DOHH2 (cell line): Measurements from ENCODE around the gene EPB41L2.

Source experiments
- H3F3A ChIP-seq: fragments of 200-600 bp; sonication (generic), shearing (Covaris generic); 2 replicates; pipeline ENCODE4 v1.6.0; 2016; ENCODE audit warnings: antibody characterized with exemption, mild to moderate bottlenecking; ENCODE audit not compliant: control insufficient read depth, insufficient read depth
- H3K27ac ChIP-seq: fragments of 200-600 bp; sonication (generic); 2 replicates; pipeline ENCODE4 v1.5.1; 2014; ENCODE audit warnings: low read depth, mild to moderate bottlenecking, low read length, moderate library complexity
- H3K27me3 ChIP-seq: fragments of 200-600 bp; sonication (generic); 2 replicates; pipeline ENCODE4 v1.6.1; 2014; ENCODE audit warnings: mild to moderate bottlenecking, low read length, mixed read lengths; ENCODE audit not compliant: control insufficient read depth
- H3K36me3 ChIP-seq: fragments of 200-600 bp; sonication (generic); 2 replicates; pipeline ENCODE4 v1.6.1; 2014; ENCODE audit warnings: mild to moderate bottlenecking, low read length, moderate library complexity, mixed read lengths; ENCODE audit not compliant: control insufficient read depth
- H3K4me1 ChIP-seq: fragments of 200-600 bp; sonication (generic); 2 replicates; pipeline ENCODE4 v1.6.1; 2014; ENCODE audit warnings: mild to moderate bottlenecking, low read length, mixed read lengths; ENCODE audit not compliant: control insufficient read depth
- H3K4me2 ChIP-seq: fragments of 200-600 bp; sonication (generic); 2 replicates; pipeline ENCODE4 v1.6.0; 2014; ENCODE audit warnings: mild to moderate bottlenecking, low read length, moderate library complexity
- H3K4me3 ChIP-seq: fragments of 200-600 bp; sonication (generic); 2 replicates; pipeline ENCODE4 v1.5.1; 2014; ENCODE audit warnings: mild to moderate bottlenecking, low read length, mixed read lengths
- H3K79me2 ChIP-seq: fragments of 200-600 bp; sonication (generic); 2 replicates; pipeline ENCODE4 v1.6.1; 2014; ENCODE audit warnings: mild to moderate bottlenecking, low read length, mixed read lengths; ENCODE audit not compliant: control insufficient read depth
- H3K9me2 ChIP-seq: fragments of 200-600 bp; sonication (generic); replicated peaks from 2 replicates; pipeline ENCODE4 v1.6.1; 2014; ENCODE audit warnings: mild to moderate bottlenecking, low read length, mixed read lengths; ENCODE audit not compliant: control insufficient read depth
- H3K9me3 ChIP-seq: fragments of 200-600 bp; sonication (generic); 2 replicates; pipeline ENCODE4 v1.6.1; 2014; ENCODE audit warnings: antibody characterized with exemption, low read length, mixed read lengths; ENCODE audit not compliant: control insufficient read depth, insufficient read depth
- H4K20me1 ChIP-seq: fragments of 200-600 bp; sonication (generic); 2 replicates; pipeline ENCODE4 v1.6.0; 2014; ENCODE audit warnings: low read depth, mild to moderate bottlenecking, antibody characterized with exemption, low read length, moderate library complexity; ENCODE audit not compliant: control insufficient read depth, insufficient read depth
- EZH2phosphoT487 ChIP-seq: fragments of 200-600 bp; sonication (generic); IDR thresholded peaks from 2 replicates; pipeline ENCODE4 v1.6.1; 2017; ENCODE audit warnings: borderline replicate concordance, mild to moderate bottlenecking, antibody characterized with exemption, low read length, moderate library complexity, mixed read lengths
- TF ChIP-seq, protein P1 (sequence below): fragments of 200-600 bp; sonication (generic); IDR thresholded peaks from one replicate; pipeline ENCODE4 v1.5.1; 2014; ENCODE audit warnings: antibody characterized with exemption, mild to moderate bottlenecking, low read depth, low read length; ENCODE audit not compliant: poor library complexity, severe bottlenecking

The EPB41L2 gene

DNA sequence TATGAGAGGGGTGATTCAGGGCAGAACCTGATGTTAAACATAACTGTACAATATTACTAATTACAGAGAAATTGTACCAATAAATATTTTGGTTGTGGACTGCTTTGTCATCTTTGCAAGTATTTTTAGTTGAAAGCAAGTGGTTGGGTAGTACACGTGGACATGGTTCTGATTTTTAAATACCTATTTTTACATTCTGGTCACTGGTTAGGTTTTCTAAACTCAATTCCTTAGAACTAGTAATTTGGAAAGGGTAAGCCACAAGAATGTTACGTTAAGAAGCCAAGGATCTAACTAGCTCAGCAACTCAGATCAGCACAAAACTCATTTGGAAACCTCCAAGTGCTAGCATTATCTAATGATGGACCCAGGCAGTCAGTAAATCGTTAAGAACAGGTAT, 2.7 kb downstream of the EPB41L2 start:
- peaks cover 4% of the 10 kb centered on the region; the same call in 1 of the 2 replicates for H4K20me1 ChIP-seq
- peaks cover 77% of the 10 kb centered on the region for H3K79me2 ChIP-seq
- H3K9me2 ChIP-seq: no peaks in the 10 kb centered on the region
- peak overlapping the region; percentile 69 for H3K4me2 ChIP-seq
- no peak for TF ChIP-seq EZH2phosphoT487
- TF ChIP-seq, protein P1, sequence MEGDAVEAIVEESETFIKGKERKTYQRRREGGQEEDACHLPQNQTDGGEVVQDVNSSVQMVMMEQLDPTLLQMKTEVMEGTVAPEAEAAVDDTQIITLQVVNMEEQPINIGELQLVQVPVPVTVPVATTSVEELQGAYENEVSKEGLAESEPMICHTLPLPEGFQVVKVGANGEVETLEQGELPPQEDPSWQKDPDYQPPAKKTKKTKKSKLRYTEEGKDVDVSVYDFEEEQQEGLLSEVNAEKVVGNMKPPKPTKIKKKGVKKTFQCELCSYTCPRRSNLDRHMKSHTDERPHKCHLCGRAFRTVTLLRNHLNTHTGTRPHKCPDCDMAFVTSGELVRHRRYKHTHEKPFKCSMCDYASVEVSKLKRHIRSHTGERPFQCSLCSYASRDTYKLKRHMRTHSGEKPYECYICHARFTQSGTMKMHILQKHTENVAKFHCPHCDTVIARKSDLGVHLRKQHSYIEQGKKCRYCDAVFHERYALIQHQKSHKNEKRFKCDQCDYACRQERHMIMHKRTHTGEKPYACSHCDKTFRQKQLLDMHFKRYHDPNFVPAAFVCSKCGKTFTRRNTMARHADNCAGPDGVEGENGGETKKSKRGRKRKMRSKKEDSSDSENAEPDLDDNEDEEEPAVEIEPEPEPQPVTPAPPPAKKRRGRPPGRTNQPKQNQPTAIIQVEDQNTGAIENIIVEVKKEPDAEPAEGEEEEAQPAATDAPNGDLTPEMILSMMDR: no peak
- H3K27me3 ChIP-seq: no peaks in the 10 kb centered on the region
- peaks cover 19% of the 10 kb centered on the region for H3K36me3 ChIP-seq
- H3K27ac ChIP-seq: no peak overlapping the region
- H3K4me3 ChIP-seq: peak overlapping the region; percentile 94
- peaks cover 31% of the 10 kb centered on the region for H3K4me1 ChIP-seq
- peaks cover 11% of the 10 kb centered on the region for H3F3A ChIP-seq
- peaks cover 12% of the 10 kb centered on the region; the same call in 1 of the 2 replicates for H3K9me3 ChIP-seq

DNA sequence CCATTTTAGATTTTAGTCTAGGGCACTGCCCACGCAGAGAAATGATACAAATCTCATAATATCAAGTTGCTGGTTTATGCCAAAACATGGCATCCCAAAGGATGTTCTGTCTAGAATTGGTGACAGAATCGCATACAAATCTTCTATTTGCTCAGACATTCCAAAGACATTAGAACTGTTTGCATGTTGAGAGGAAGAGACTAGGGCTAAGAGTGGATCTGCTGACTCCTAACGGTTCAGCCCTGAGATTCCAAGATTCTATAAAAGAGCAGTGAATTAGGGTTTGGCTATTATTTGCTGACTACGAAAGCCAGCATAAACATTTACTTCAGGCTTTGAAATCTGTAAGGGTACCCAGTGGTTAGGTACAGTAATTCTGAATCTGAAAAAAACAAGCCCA, 3.6 kb downstream of the EPB41L2 start:
- Histone ChIP-seq H3K79me2 (peaks cover 85% of the 10 kb centered on the region), H3K27ac (no peak overlapping the region), H3K36me3 (peaks cover 27% of the 10 kb centered on the region), H3K4me3 (no peak overlapping the region), H3F3A (peaks cover 8% of the 10 kb centered on the region), H3K9me3 (peaks cover 19% of the 10 kb centered on the region; the same call in 1 of the 2 replicates), H4K20me1 (peaks cover 4% of the 10 kb centered on the region; the same call in 1 of the 2 replicates), H3K4me2 (no peak overlapping the region), H3K27me3 (no peaks in the 10 kb centered on the region), H3K9me2 (no peaks in the 10 kb centered on the region), H3K4me1 (peaks cover 31% of the 10 kb centered on the region)
- TF ChIP-seq, protein P1: no peak
- TF ChIP-seq EZH2phosphoT487: no peak

DNA sequence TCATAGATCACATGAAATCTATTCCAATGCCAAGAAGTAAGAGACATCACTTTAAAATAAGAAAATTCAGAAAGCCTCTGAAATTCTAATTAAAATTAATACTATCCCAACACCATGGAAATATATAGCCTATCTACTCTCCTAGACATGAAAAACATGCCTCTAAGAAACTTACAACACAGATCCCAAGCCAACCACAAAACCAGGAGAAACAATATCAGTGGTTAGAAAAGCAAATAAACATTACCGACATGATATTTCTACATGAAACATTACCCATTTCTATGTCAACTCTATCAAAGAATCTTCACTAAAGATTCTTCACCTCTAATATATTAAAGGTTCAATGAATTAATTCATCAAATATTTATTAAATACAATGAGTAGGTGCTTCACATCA, 4.8 kb downstream of the EPB41L2 start:
- Histone ChIP-seq H3K27me3 (no peaks in the 10 kb centered on the region), H3K4me1 (peaks cover 23% of the 10 kb centered on the region), H3F3A (no peaks in the 10 kb centered on the region), H3K27ac (no peak overlapping the region), H3K36me3 (peaks cover 37% of the 10 kb centered on the region), H3K4me2 (no peak overlapping the region), H3K4me3 (no peak overlapping the region), H3K9me3 (peaks cover 27% of the 10 kb centered on the region; the same call in 1 of the 2 replicates), H4K20me1 (peaks cover 4% of the 10 kb centered on the region; the same call in 1 of the 2 replicates), H3K9me2 (no peaks in the 10 kb centered on the region), H3K79me2 (peaks cover 98% of the 10 kb centered on the region)
- TF ChIP-seq, protein P1: no peak
- no peak for TF ChIP-seq EZH2phosphoT487
